ENCODE results near the gene UXS1. TPM values are rescaled to one million over a fixed set of nuclear protein-coding genes. Genes with fewer than 3 reads are reported as not detected.
A peak's percentile ranks its signal among the peaks of the same experiment; 100 is the strongest.
"Not testable (repeated sequence)": the region's sequence is repeated elsewhere in the genome, so short reads cannot be mapped to it uniquely, and the experiment has no call there.

The UXS1 gene
- total RNA-seq, 1 experiment from 2014 or later = 15.6 TPM

DNA sequence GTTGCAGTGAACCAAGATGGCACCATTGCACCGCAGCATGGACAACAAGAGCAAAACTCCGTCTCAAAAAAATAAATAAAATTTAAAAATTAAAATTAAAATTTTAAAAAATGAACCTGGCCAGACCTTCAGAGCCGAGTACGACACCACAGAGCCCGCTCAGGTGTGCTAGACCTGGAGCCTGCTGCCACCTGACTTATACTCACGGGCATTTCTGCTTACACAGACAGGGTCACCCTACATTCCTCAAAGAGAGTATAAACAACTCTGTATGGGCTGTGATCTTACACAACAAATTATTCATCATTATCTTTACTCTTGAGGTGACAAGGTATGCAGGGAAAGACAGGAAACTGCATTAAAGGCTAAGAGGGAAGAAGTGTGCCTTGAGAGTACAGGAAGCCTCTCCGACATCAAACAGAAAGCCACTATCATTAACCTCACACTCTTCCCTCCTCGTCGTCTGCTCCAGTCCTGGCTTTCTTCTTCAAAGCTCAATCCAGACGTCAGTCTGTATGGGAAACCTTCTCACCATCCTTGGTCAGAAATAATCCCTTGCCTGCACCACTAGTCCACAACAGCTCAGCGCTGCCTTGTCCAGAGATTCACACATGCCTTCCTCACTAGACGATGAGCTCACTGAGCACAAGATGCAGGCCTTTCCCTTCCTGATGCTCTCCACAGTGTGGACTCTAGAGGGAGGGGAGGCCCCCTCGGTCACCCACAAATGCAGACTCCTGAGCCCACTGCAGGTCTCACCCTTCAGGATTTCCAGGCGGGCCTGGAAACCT is 56.2 kb downstream of the UXS1 start:
- no peak for DNase-seq (ENCODE audit: low read depth)

DNA sequence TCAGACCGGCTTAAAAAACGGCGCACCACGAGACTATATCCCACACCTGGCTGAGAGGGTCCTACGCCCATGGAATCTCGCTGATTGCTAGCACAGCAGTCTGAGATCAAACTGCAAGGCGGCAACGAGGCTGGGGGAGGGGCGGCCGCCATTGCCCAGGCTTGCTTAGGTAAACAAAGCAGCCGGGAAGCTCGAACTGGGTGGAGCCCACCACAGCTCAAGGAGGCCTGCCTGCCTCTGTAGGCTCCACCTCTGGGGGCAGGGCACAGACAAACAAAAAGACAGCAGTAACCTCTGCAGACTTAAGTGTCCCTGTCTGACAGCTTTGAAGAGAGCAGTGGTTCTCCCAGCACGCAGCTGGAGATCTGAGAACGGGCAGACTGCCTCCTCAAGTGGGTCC is 62.9 kb downstream of the UXS1 start:
- not testable (repeated sequence) for DNase-seq (ENCODE audit: low read depth)

DNA sequence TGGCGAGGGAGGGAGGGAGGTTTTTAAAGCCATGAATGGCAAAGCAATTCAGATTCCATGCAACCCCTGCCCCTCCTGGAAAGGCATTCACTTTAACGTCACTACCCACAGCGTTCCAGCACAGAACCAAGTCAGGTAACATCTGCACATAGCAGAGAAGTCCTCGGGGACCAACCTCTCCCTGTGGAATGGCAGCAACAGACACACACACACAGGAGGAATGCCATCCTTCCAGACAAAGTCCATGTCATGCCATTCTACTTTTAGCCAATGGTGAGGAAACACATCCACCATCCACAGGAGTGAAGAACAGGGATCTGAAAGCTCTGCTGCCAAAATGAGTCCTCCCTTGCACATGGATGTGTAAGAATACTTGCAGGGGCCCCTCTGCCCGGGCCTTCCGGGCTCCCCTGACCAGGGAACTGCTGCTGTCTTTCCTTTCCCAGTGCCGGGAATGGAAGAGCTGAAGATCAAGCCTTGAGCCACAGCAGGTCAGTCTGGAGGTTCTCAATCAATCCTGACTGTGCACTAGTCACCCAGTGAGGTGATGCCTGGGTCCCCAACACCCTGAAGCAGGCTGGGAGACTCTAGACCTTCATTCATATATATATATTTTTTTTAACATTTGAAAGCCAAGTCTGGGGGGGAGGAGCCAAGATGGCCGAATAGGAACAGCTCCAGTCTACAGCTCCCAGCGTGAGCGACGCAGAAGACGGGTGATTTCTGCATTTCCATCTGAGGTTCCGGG is 63.7 kb downstream of the UXS1 start:
- no peak for DNase-seq (ENCODE audit: low read depth)

DNA sequence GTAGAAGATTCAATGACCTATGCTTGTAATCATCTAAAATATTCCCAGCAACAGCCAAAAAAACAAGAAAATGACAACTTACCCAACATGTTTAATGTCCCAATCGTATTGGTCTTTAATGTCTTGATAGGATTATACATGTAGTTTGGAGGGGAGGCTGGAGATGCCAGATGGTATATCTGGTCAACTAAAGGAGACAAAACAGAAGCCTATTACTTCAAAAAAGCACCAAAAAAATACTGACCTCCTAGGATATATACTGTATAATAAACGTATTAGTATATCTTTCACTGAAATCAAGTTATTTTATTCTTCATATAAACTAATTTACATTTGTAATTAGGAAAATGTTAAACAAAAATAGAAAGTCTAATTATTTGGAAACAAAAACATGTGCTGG is 64.5 kb downstream of the UXS1 start:
- no peak for DNase-seq (ENCODE audit: low read depth)

DNA sequence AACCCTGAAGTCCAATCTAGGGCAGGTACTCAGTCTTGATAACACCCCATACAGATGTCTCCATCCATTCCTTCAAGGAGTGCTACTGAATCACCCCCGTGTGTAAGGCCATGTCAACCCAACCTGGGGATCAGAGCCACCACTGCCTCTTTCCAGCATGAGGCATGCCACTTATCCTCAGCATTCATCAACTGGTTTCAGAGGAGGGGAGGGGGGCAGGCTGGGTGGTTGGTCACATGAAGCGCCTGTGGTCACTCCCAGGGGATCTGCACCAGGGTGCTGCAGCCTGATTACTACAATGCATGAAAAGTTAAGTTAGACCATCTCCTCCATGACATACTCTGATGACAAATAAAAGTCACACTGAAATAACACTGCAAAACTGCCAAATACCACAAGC is 65.0 kb downstream of the UXS1 start:
- DNase-seq (ENCODE audit: low read depth) = no peak

- DNase-seq (ENCODE audit: low read depth) = no peak
These were observed 66.3 kb downstream of the UXS1 start for GRCh38 chr2:106127776-106128268.

- no peak for DNase-seq (ENCODE audit: low read depth)
These were observed 66.8 kb downstream of the UXS1 start for GRCh38 chr2:106127282-106127771.

DNA sequence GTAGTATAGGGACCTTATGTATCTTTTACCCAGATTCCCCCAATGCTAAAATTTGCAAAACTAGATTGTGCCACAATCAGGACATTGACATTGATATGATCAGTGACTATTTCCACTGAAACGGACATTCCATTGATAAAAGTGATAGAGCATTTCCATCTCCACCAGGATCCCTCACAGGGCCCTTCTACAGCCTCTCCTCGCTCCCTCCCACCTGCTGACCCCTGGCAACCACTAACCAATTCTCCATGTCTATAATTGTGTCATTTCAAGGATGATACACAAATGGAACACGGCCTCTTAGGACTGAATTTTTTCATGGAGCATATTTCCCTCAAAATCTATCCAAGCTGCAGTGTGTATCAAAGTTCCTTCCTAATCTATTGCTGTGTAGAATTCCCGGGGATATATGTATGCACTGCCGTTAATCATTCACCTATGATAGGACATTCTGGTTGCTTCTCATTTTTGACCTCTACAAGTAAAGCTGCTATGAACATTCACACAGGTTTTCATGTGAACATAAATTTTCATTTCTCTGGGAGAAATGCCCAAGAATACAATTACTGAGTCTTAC is 67.3 kb downstream of the UXS1 start:
- no peak for DNase-seq (ENCODE audit: low read depth)

- DNase-seq (ENCODE audit: low read depth) = no peak
These were observed 67.8 kb downstream of the UXS1 start for GRCh38 chr2:106126295-106126694.

DNA sequence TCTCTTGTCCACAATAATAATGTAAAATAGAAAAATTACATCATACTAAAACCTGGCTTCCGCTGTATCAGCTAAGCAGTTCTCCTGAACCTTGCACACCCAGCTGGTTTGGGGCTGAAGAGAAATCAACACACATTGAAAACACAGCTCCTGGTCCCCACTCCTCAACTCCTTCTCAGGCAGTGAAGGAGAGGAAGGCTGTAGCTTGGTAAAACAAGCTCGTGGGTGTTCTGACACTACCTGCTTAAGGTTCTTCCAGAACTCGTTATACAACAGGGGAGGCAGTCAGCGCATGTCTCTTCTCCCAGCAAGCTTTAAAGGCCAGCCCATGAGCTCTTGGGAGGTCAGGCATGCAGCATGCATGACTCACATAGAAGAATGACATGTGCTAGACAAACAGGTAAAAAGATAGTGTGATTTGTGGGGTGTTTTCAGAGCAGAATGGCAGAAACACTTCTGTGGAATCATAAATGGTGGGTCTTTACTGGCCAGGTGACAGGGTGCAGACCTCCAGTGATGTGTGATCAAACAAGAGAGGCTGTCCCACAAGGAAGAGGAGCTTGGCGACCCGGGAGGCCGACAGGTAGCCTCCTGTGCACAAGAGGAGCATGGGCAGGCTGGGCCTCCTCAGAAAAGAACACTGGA is 69.1 kb downstream of the UXS1 start:
- DNase-seq (ENCODE audit: low read depth) = no peak

DNA sequence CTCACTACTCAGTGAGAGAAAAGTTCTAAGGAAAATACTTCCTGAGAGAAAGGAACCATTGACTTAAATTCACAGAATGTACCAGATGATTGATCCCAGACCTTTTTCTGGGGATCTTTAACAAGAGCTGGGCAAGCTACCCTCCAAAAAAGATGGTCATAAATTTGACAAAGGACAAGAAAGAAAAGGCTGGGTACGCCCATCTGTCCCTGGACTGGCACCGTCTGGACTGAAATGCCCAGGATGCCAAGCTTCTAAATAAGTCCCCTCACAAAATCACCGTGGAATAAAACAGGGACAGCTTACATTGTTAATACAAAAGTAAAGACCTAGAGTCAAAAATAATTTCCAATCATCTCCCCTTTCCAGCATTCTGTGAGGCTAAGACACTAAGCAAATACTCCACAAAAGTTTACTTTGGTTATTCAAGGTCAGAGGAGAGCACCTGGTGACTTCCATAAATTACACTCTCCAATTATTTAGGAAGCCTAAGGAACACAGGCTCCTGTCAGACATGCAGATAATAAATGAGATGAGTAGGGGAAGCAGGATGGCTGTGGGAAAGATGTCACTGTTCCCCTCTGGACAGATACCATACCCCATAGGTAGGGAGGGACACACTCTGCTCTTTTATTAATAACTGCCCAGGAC is 69.9 kb downstream of the UXS1 start:
- DNase-seq (ENCODE audit: low read depth) = no peak

DNA sequence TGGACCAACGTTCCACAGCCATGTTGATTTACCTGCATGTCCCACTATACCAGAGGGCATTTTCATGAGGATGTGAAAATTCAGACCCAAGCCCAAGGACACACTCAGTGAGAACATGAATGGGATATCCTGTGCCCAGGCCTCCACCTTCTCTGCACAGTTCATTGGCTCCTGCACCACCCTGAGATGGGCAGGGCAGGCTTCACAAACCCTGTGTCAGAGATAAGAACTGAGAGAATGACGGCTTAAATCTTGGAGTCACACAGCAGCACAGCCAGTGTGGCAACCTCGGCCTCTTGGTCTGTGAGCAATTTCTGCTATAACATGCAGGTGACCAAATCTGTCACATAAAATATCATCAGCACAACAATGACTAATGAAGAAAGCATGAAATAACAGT is 71.9 kb downstream of the UXS1 start:
- DNase-seq (ENCODE audit: low read depth) = no peak

GRCh38 chr2:106120432-106120831 is 73.7 kb downstream of the UXS1 start:
- no peak for DNase-seq (ENCODE audit: low read depth)

DNA sequence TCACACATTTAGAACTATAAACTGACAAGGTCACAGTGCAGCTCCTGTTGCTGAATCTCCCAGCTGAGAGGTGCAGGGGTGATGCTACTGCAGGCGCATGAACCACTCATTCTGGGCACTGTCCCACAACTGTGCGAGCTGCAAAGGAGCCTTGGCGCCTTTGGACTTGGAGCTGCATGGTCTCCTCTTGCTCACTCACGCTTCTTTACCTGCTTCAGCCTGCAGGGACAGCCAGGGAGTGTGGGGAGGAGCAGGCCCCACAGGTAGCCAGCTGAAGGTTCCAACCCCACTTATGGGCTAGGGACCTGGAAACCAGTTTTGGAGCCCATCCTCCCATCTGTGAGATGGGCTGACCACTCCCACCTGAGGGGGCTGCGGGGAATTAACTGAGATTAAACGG is 75.0 kb downstream of the UXS1 start:
- no peak for DNase-seq (ENCODE audit: low read depth)

- no peak for DNase-seq (ENCODE audit: low read depth)
These were observed 76.0 kb downstream of the UXS1 start for GRCh38 chr2:106117882-106118684.

GRCh38 chr2:106117347-106117746 is 76.8 kb downstream of the UXS1 start:
- no peak for DNase-seq (ENCODE audit: low read depth)

DNA sequence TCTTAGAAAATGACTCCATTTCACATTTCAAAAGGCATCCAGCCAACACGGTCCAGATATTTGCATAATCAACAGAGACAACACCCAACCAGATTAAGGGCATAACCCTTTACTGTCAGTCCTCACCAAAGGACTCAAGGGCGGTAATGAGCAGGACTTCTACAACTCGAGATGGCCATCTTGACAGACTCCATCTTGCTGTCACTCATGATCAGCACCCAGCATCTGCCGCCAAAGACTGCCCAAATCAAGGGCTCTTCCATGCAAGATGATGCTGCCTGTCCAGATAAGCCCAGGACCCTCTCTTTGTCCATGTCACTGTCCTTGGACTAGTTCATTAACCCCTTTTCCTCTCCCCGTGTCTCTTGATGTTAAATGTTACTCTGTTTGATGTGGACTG is 77.9 kb downstream of the UXS1 start:
- DNase-seq (ENCODE audit: low read depth) = no peak

- DNase-seq (ENCODE audit: low read depth) = no peak
These were observed 78.4 kb downstream of the UXS1 start for GRCh38 chr2:106115665-106116064.

- DNase-seq (ENCODE audit: low read depth) = peak; percentile 93
These were observed 78.9 kb downstream of the UXS1 start for GRCh38 chr2:106115250-106115649.

GRCh38 chr2:106114166-106114565 is 79.9 kb downstream of the UXS1 start:
- DNase-seq (ENCODE audit: low read depth) = no peak

All from RPMI7951 (cell line).